ENCODE measurements around the gene UCP2. TPM values are rescaled to one million over a fixed set of nuclear protein-coding genes. Genes with fewer than 3 reads are reported as not detected.
A peak's percentile ranks its signal among the peaks of the same experiment; 100 is the strongest.

UCP2 gene
- total and polyA plus RNA-seq, 2 donors = 31.4 to 119 TPM

DNA sequence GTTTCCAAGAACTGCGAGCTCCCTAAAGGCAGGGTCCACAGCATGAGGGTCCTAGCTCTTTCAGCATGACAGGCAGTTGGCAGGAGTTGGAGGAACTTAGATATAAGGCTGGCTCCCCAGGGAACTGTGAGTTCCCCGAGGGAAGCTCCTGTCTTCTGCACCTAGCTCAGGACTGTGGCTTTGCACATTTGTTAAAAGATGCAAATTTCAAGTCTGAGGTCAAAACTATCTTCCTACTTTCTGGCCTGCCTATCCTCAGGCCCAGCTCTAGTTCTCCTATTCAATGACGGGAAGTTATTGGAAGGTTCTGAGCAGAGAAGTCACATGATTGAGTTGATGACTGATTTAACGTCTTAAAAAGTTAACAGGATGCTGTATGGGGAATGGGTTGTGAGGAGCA, 37.9 kb upstream of the UCP2 start:
- Histone ChIP-seq H3K4me1 (ENCODE audit: control insufficient read depth in 2 of 2, insufficient read depth in 2 of 2, low read length in 2 of 2) (peaks cover 0 to 24% of the 10 kb centered on the region in 2 donors), H3K36me3 (ENCODE audit: control insufficient read depth in 2 of 2, insufficient read depth in 2 of 2, low read length in 1 of 2) (peaks cover 17 to 39% of the 10 kb centered on the region in 2 donors)
- 89% methylated on average over 4 of the region's 4 CpGs for WGBS

GRCh38 chr11:74019860-74020259, 37.2 kb upstream of the UCP2 start:
- DNase-seq (ENCODE audit: low read depth in 6 of 9, low spot score in 9 of 9) = no peak
- no peak overlapping the region for H3K4me3 ChIP-seq (ENCODE audit: low read length in 2 of 2)
- peak overlapping the region; percentile 17 to 46 for H3K27ac ChIP-seq (ENCODE audit: low read depth in 1 of 2, low read length in 1 of 2)
- peaks cover 2 to 27% of the 10 kb centered on the region in 2 donors for H3K4me1 ChIP-seq (ENCODE audit: control insufficient read depth in 2 of 2, insufficient read depth in 2 of 2, low read length in 2 of 2)
- no peaks in the 10 kb centered on the region for H3K9me3 ChIP-seq (ENCODE audit: control insufficient read depth in 2 of 2, insufficient read depth in 1 of 2, low read length in 1 of 2)
- 84% methylated on average over 4 of the region's 4 CpGs for WGBS
- H3K27me3 ChIP-seq (ENCODE audit: control insufficient read depth in 2 of 2, insufficient read depth in 1 of 2, low read length in 1 of 2) = no peaks in the 10 kb centered on the region
- H3K36me3 ChIP-seq (ENCODE audit: control insufficient read depth in 2 of 2, insufficient read depth in 2 of 2, low read length in 1 of 2) = peaks cover 20 to 39% of the 10 kb centered on the region in 2 donors

More for the DNA sequence above, 37.9 kb upstream of the UCP2 start:
- no peak for DNase-seq (ENCODE audit: low read depth in 6 of 9, low spot score in 9 of 9)
- no peak overlapping the region for H3K4me3 ChIP-seq (ENCODE audit: low read length in 2 of 2)
- no peak overlapping the region for H3K27ac ChIP-seq (ENCODE audit: low read depth in 1 of 2, low read length in 1 of 2)
- no peaks in the 10 kb centered on the region for H3K27me3 ChIP-seq (ENCODE audit: control insufficient read depth in 2 of 2, insufficient read depth in 1 of 2, low read length in 1 of 2)
- H3K9me3 ChIP-seq (ENCODE audit: control insufficient read depth in 2 of 2, insufficient read depth in 1 of 2, low read length in 1 of 2) = no peaks in the 10 kb centered on the region

DNA sequence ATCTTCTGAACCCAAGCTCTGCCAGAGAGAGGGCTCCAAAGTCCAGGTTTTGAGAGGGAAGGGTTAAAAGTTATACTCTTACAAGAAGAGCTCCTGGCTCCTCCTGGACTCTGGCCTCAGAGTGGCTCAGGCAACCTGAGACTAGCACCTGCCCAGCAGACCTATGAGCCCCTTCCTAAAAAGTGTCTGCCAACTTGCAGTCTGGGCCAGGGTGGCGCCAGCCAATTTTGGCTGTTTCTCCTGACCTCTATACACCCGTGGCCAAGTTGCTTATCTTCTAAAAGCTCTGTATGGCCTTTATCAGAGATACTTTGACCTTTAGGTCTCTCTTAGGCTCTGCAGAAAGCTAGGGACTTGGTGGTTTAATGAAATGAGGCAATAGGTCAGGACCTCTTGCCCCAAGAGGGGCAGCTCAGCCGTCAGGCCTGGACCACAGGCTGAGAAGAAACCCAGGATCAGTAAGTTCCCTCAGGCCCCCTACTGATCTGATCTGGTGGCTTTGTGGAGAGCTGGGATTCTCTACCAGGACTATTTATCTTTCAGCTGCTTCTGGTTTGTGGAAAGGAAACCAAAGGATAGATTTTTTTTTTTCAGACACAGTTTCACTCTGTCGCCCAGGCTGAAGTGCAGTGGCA, 36.6 kb upstream of the UCP2 start:
- Histone ChIP-seq H3K4me3 (ENCODE audit: low read length in 2 of 2) (no peak overlapping the region), H3K36me3 (ENCODE audit: control insufficient read depth in 2 of 2, insufficient read depth in 2 of 2, low read length in 1 of 2) (peaks cover 24 to 42% of the 10 kb centered on the region in 2 donors), H3K9me3 (ENCODE audit: control insufficient read depth in 2 of 2, insufficient read depth in 1 of 2, low read length in 1 of 2) (no peaks in the 10 kb centered on the region), H3K27me3 (ENCODE audit: control insufficient read depth in 2 of 2, insufficient read depth in 1 of 2, low read length in 1 of 2) (no peaks in the 10 kb centered on the region), H3K27ac (ENCODE audit: low read depth in 1 of 2, low read length in 1 of 2) (peak overlapping the region; percentile 17 to 19), H3K4me1 (ENCODE audit: control insufficient read depth in 2 of 2, insufficient read depth in 2 of 2, low read length in 2 of 2) (peaks cover 2 to 32% of the 10 kb centered on the region in 2 donors)
- no peak for DNase-seq (ENCODE audit: low read depth in 6 of 9, low spot score in 9 of 9)
- 94% methylated on average over 4 of the region's 4 CpGs for whole genome bisulfite sequencing

DNA sequence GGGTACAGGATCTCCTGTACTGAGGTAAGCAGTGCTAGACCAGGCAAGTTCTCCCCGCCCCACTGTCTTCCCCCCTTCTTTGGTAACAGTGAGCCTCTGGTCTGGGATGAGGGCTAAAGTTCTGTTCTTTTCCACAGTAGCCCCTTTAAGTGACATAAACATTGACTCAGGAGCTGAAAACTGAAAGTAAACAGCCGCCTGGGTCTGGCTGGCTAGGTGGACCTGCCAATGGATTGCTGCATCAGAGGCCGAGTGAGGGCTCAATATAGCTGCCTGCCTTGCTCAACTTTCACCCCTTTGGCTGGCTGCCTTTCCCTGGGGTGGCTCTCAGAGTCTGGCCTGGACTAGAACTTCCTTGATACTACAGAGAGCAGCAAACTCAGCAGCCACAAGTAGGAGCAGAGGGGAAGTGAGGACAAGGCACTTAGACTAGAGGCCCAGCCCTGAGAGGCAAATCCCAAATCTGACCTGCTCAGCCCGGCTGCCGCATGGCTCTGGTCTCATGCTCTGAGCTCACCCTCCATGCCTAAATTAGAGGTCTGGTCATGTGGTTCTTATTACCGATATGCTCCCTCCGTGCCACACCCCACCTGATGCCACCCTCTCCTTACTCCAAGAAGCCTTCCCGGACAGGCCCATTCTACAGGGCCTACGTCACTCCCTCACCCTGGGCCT, 35.8 kb upstream of the UCP2 start:
- Histone ChIP-seq H3K4me3 (ENCODE audit: low read length in 2 of 2) (no peak overlapping the region), H3K36me3 (ENCODE audit: control insufficient read depth in 2 of 2, insufficient read depth in 2 of 2, low read length in 1 of 2) (peaks cover 26 to 48% of the 10 kb centered on the region in 2 donors), H3K9me3 (ENCODE audit: control insufficient read depth in 2 of 2, insufficient read depth in 1 of 2, low read length in 1 of 2) (no peaks in the 10 kb centered on the region), H3K27ac (ENCODE audit: low read depth in 1 of 2, low read length in 1 of 2) (peak overlapping the region; percentile 5 to 26), H3K4me1 (ENCODE audit: control insufficient read depth in 2 of 2, insufficient read depth in 2 of 2, low read length in 2 of 2) (peaks cover 2 to 32% of the 10 kb centered on the region in 2 donors), H3K27me3 (ENCODE audit: control insufficient read depth in 2 of 2, insufficient read depth in 1 of 2, low read length in 1 of 2) (no peaks in the 10 kb centered on the region)
- DNase-seq (ENCODE audit: low read depth in 6 of 9, low spot score in 9 of 9) = no peak
- 93% methylated on average over 9 of the region's 9 CpGs for WGBS

DNA sequence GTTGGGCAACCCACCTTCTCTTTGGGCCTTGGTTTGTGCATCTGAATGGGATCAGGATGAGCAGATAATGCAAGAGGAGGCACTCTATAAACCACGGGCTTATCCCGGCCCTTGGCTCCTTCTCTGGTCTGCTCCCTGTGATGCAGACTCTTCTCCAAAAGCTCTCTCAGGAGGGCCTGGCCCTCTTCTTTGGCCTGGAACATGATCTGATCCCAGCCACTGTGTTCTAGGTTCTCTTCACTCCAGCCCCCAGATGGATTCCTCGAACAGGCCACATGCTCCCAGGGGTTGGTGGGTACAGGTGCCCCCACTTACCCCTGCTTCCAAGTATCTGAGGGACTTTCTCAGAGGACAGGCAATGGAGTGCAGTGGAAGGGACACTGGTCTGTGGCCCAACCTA, 35.0 kb upstream of the UCP2 start:
- no peak for DNase-seq (ENCODE audit: low read depth in 6 of 9, low spot score in 9 of 9)
- 99% methylated on average over 3 of the region's 3 CpGs for WGBS
- H3K4me3 ChIP-seq (ENCODE audit: low read length in 2 of 2) = no peak overlapping the region
- H3K27me3 ChIP-seq (ENCODE audit: control insufficient read depth in 2 of 2, insufficient read depth in 1 of 2, low read length in 1 of 2) = no peaks in the 10 kb centered on the region
- H3K36me3 ChIP-seq (ENCODE audit: control insufficient read depth in 2 of 2, insufficient read depth in 2 of 2, low read length in 1 of 2) = peaks cover 33 to 46% of the 10 kb centered on the region in 2 donors
- H3K27ac ChIP-seq (ENCODE audit: low read depth in 1 of 2, low read length in 1 of 2) = no peak overlapping the region
- no peaks in the 10 kb centered on the region for H3K9me3 ChIP-seq (ENCODE audit: control insufficient read depth in 2 of 2, insufficient read depth in 1 of 2, low read length in 1 of 2)
- peaks cover 2 to 32% of the 10 kb centered on the region in 2 donors for H3K4me1 ChIP-seq (ENCODE audit: control insufficient read depth in 2 of 2, insufficient read depth in 2 of 2, low read length in 2 of 2)

DNA sequence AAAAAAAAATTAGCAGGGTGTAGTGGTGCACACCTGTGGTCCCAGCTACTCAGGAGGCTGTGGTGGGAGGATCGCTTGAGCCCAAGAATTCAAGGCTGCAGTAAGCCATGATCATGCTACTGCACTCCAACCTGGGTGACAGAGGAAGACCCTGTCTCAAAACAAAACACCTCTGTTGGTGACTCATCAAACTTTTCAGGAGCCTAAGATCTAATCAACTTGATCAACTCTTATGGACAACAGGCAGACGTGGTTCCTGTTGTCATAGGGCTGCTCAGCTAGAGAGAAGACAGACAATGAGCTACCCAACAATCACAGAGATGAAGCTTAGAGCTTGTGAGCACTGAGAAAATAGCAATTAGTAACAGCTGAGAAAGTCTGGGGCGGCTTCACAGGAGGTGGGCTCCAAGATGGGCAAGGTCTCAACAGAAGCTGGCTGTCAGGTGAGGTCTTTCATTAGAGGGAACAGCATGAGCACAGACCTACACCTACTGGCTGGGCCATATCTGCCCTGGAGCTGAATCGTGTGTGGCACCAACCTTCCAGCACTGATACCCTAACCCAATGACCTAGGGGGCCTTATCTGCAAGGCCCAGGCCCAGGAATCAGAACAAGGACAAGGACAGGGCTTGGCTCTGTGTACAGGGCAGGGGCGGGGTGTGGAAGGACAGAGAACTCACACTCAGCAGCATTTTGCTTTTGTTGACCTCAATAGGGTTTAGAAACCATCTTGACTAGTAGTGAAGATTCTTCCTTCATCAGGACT, 33.5 kb upstream of the UCP2 start:
- Histone ChIP-seq H3K27ac (ENCODE audit: low read depth in 1 of 2, low read length in 1 of 2) (no peak overlapping the region), H3K4me3 (ENCODE audit: low read length in 2 of 2) (no peak overlapping the region), H3K9me3 (ENCODE audit: control insufficient read depth in 2 of 2, insufficient read depth in 1 of 2, low read length in 1 of 2) (no peaks in the 10 kb centered on the region), H3K36me3 (ENCODE audit: control insufficient read depth in 2 of 2, insufficient read depth in 2 of 2, low read length in 1 of 2) (peaks cover 33 to 50% of the 10 kb centered on the region in 2 donors), H3K4me1 (ENCODE audit: control insufficient read depth in 2 of 2, insufficient read depth in 2 of 2, low read length in 2 of 2) (peaks cover 2 to 40% of the 10 kb centered on the region in 2 donors), H3K27me3 (ENCODE audit: control insufficient read depth in 2 of 2, insufficient read depth in 1 of 2, low read length in 1 of 2) (no peaks in the 10 kb centered on the region)
- 97% methylated on average over 5 of the region's 5 CpGs for WGBS
- no peak for DNase-seq (ENCODE audit: low read depth in 6 of 9, low spot score in 9 of 9)

- Histone ChIP-seq H3K27me3 (ENCODE audit: control insufficient read depth in 2 of 2, insufficient read depth in 1 of 2, low read length in 1 of 2) (no peaks in the 10 kb centered on the region), H3K9me3 (ENCODE audit: control insufficient read depth in 2 of 2, insufficient read depth in 1 of 2, low read length in 1 of 2) (no peaks in the 10 kb centered on the region), H3K36me3 (ENCODE audit: control insufficient read depth in 2 of 2, insufficient read depth in 2 of 2, low read length in 1 of 2) (peaks cover 30 to 48% of the 10 kb centered on the region in 2 donors), H3K4me3 (ENCODE audit: low read length in 2 of 2) (no peak overlapping the region), H3K27ac (ENCODE audit: low read depth in 1 of 2, low read length in 1 of 2) (no peak overlapping the region), H3K4me1 (ENCODE audit: control insufficient read depth in 2 of 2, insufficient read depth in 2 of 2, low read length in 2 of 2) (peaks cover 2 to 39% of the 10 kb centered on the region in 2 donors)
- WGBS = 33% methylated on average over 2 of the region's 2 CpGs
- no peak for DNase-seq (ENCODE audit: low read depth in 6 of 9, low spot score in 9 of 9)
Measured at GRCh38 chr11:74014880-74015279, 32.2 kb upstream of the UCP2 start.

DNA sequence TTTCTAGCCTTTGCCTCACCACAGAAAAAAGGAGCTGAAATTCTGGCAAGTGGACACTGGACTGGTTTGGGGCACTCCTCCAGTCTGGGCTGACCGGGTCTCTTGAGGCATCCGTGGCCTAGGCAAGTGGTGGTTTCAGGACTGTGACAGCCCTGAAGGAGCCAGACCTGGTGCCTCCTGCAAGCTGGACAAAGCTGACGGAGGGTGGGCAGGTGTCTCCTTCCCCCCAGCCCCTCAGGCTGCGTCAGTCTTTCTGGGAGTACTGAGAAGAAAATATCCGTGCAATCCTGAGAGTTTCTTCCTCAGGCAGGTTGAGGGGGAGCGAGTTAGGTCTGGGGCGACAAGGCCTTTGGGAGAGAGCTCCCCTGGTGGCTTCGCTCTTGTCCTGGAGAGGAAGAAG, 30.5 kb upstream of the UCP2 start:
- no peak overlapping the region for H3K4me3 ChIP-seq (ENCODE audit: low read length in 2 of 2)
- no peak for DNase-seq (ENCODE audit: low read depth in 6 of 9, low spot score in 9 of 9)
- WGBS = over 99% methylated on average over 8 of the region's 8 CpGs
- no peaks in the 10 kb centered on the region for H3K27me3 ChIP-seq (ENCODE audit: control insufficient read depth in 2 of 2, insufficient read depth in 1 of 2, low read length in 1 of 2)
- H3K9me3 ChIP-seq (ENCODE audit: control insufficient read depth in 2 of 2, insufficient read depth in 1 of 2, low read length in 1 of 2) = no peaks in the 10 kb centered on the region
- no peak overlapping the region for H3K27ac ChIP-seq (ENCODE audit: low read depth in 1 of 2, low read length in 1 of 2)
- H3K4me1 ChIP-seq (ENCODE audit: control insufficient read depth in 2 of 2, insufficient read depth in 2 of 2, low read length in 2 of 2) = peaks cover 5 to 38% of the 10 kb centered on the region in 2 donors
- peaks cover 28 to 36% of the 10 kb centered on the region in 2 donors for H3K36me3 ChIP-seq (ENCODE audit: control insufficient read depth in 2 of 2, insufficient read depth in 2 of 2, low read length in 1 of 2)

Data from thymus (tissue), 11 donors.